GM18870 (cell line): Measurements from ENCODE around the gene IL23R.
"Not testable (repeated sequence)": the region's sequence is repeated elsewhere in the genome, so short reads cannot be mapped to it uniquely, and the experiment has no call there.

ENCODE experiments used
- ATAC-seq: cut with Tn5 transposase; IDR thresholded peaks from one replicate; pipeline ENCODE4 v1.9.1; 2021; ENCODE audit warnings: moderate library complexity; ENCODE audit not compliant: unreplicated experiment

Gene IL23R

DNA sequence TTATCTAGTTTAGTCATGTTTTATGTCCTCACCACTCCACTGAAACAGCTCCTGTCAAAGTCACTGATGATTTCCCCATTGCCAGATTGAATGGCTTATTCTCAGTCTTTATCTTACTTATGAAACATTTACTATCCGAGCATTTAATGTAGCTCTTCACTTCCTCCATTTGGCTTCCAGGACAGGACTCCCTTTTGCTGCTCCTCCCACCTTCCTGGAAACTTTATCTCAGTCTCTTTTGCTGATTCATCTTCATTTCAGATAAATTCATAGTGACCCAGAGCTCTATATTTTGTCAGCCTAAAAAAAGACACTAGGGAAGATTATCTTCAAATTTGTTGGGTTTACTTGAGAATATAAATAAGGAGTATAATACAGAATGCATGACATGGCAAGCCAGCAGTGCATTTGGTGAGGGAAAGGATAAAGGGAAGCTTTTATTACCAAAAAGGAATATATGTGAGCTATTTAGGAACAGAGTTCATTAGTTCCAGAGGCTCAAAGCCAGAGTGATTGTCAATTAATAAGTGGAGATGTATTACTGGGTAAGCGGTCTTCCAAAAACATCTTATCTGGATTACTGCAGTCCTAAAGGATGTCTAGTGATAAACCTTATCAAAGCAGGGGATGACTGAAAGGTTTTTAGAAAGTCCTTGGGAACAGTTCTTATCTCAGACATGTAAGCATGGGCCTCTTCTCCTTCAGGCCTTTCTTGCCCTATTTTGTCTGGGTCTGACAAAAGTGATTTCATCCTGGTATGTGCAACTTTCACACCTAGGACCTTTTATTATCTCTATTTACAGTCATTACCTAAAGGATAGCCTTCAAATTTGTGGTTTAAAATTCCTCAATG, 25.6 kb downstream of the IL23R start:
- no peak for ATAC-seq

DNA sequence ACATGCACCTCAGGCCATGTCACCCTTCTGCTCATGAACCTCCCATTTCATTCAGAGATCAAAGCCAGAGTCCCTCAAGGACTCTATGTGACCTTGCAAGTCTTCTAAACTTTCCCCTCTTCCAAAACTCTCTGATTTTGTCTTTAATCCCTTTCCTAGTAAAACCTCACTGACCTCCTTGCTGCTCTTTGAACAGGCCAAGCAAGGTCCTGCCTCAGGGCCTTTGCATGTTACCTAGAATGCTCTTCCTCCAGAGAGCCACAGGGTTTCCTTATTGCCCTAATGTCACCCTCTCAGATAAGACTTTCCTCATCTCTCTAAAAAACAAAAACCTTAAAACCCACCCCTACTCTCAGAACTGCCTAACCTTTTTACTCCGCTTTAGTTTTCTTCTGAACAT, 26.6 kb downstream of the IL23R start:
- no peak for ATAC-seq

DNA sequence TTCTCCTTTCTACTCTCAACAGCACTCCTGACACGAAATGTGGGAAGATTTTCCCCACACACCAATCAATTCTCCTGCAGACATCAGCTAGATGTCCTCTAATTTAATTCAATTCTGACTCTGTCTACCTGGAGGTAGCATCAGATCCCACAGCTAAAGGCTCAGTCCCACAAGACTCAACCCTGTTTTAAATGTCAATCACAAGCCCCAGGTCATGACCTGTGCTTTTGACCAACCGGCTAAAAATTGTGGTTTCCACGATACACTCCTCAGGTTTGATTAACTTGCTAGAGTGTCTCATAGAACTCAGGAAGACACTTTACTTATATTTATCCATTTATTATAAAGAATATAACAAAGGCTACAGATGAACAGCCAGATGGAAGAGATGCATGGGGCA, 27.4 kb downstream of the IL23R start:
- no peak for ATAC-seq

DNA sequence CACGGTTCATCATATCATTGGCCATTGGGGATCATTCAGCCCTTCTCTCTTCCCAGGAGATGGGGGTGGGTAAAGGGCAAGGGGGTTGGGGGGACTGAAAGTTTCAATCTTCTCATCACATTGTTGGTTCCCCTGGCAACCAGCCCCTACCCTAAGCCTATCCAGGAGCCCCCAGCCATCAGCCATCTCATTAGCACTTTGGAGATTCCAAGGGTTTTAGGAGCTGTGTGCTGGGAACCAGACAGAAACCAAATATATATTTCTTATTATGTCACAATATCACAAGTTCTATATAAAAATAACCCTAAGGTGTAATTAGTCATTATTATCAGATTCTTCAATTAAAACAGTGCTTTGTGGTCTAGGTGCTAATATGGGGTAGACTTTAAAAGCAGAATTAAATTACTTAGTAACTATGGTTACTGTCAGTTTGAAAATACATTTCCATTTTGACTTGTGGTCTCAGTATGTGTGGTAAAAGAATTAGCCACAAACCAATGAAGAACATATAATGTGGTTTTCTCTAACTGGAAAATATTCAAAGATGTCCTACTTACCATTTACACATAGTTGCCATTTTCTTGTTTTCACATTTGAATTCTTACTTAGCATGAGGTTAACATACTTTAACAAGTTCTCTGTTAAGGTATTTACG, 28.1 kb downstream of the IL23R start:
- peak; percentile 79 for ATAC-seq

DNA sequence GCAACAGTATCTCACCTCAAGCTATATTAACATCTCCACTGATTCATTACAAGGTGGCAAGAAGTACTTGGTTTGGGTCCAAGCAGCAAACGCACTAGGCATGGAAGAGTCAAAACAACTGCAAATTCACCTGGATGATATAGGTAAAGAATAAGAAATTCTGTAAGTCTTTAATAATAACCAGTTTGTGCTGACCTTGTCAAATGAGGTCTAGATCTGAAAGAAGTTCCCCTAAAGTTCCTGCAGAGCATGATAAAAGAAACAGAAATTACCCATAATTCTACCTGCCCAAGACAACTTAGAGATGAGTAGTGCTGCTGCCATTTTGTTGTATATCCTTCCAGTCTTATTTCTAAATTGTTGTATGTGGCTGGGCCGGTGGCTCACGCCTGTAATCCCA, 34.5 kb downstream of the IL23R start:
- no peak for ATAC-seq

DNA sequence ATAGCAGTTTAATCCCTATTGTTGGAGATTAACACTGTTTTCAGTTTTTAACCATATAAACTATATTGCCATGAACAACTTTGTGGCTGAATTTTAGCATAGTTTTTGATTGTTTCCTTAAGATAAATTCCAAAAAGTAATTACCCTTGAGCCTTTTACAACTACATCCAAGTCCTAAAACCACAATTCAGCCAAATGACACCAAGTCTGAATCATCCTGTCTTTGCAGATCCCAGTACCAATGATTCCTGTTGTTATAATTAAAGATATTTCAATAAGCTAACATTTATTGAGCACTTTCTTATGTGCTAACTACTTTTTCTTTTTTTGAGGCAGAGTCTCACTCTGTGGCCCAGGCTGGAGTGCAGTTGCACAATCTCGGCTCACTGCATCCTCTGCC, 35.6 kb downstream of the IL23R start:
- ATAC-seq = no peak

DNA sequence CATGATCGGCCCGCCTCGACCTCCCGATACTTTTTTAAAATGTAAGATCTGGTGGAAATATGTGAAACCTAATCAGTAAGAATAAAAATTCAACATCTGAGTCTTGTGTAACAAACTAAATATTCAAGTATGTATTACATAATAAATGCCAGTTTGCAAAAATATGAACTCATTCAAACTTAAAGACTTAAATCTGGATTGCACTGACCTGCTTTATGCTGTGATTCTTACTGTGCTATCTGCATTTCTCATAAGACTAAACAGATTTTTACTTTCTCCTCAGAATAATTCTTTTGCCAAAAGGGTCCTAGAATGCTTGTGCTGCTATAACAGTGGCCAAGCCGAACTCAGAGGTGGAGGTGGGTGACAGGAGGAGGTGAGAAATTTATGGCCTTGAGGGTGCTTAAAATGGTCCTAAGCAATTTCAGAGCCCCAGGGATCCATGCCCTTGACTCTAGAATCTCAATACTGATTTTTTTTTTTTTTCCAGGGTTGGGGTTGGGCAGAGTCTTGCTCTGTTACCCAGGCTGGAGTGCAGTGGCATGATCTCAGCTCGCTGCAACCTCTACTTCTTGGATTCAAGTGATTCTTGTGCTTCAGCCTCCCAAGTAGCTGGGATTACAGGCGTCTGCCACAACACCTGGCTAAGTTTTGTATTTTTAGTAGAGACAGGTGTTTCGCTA, 38.2 kb downstream of the IL23R start:
- no peak for ATAC-seq

DNA sequence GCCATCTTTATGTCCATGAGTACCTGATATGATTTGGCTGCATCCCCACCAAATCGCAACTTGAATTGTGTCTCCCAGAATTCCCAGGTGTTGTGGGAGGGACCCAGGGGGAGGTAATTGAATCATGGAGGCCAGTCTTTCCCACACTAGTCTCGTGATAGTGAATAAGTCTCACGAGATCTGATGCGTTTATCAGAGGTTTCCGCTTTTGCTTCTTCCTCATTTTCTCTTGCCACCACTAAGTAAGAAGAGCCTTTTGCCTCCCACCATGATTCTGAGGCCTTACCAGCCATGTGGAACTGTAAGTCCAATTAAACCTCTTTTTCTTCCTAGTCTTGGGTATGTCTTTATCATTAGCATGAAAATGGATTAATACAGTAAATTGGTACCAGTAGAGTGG, 41.1 kb downstream of the IL23R start:
- ATAC-seq = not testable (repeated sequence)

DNA sequence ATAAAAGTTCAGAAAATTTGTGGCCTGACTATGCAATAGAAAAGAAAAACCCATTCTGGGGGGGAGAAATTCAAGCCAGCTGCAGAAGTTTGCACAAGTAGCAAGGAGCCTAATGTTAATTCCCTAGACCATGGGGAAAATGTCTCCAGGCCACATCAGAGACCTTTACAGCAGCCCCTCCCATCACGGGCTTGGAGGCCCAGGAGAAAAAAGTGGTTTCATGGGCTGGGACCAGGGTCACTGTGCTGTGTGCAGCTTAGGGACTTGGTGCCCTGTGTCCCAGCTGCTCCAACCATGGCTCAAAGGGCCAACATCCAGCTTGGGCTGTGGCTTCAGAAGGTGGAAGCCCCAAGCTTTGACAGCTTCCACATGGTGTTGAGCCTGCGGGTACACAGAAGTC, 42.0 kb downstream of the IL23R start:
- no peak for ATAC-seq

DNA sequence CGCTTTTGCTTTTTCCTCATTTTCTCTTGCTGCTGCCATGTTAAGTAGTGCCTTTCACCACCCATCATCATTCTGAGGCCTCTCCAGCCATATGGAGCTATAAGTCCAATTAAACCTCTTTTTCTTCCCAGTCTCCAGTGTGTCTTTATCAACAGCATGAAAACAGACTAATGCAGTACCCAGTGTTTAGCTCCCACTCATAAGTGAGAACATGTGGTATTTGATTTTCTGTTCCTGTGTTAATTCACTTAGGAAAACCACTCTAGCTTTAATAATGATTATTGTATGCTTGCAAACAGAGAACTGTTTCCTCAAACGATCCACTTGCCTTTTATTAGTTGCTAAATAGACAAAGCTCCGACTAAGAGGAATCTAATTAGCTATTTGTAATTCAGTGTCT, 43.3 kb downstream of the IL23R start:
- ATAC-seq = no peak

DNA sequence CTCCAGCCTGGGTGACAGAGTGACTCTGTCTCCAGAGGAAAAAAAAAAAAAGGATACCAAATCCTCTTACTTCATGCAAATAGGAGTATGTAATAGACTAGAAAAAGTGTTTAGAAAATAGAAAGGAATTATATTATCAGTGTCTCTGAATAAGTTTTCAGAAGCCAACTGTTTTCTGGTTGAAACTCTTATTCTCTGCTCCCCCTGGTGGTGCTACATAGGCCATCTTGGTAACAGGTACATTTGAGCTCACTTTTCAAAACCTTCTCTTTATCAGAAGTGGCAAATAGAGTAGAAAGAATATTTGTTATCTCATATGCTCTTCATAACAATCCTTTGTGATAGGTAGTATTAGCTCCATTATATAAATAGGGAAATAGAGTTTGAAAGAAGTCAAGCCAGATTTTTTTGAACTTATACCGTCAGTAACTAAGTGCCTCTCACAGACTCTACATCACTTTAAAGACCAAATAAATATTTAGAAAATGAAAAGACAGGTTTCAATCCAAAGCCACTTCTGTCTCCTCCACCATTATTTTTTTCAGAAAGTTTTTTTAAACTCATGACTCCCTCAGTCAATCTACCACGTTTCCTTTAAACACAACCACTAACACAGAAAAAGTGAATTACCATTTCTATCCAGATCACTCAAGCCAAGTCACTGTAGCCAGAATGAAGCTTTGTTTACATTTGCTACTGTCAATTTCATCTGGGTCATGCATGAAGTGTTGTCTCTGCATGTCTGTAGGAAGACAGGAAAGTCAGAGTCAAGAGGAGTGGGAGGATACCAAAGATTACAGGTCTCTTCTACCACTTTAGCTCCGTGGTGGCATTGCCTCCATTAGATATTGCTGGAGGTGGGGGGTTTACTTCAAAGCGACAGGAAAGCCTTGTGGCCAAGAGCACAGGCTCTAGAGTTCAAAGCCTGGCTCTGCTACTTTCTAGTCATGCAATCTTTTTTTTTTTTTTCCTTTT, 45.6 kb downstream of the IL23R start:
- no peak for ATAC-seq

DNA sequence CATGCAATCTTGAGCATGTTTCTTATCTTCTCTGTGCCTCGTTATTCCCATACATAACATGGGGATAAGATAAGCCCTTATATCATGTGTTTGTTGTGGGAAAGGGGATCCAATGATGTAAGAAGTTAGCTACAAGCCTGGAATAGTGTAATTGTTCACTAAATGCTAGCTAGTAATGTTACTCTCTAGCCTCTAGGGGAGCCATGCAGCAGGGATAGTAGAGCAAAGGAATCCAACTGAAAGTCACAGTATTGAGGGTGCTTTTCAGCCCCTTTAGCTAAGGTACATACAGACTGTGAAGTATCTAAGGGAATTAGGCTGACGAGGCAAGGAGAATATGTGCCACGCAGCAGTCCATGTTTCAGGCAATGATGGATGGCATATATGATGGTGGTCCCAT, 46.9 kb downstream of the IL23R start:
- ATAC-seq = no peak

DNA sequence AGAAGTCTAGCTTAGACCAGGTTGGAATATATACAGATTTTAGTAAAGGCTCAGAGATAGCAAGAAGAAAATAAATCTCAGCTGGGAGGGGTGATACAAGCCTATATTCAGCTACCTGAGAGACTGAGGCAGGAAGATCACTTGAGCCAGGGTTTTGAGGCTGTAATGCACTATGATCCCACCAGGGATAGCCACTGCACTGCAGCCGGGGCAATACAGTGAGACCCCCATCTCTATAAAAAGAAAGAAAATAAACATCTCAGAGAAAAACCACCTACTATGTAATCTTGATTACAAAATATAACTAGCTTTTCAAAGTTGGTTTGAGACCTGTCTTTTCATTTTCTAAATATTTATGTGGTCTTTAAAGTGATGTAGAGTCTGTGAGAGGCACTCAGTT, 47.7 kb downstream of the IL23R start:
- ATAC-seq = no peak

DNA sequence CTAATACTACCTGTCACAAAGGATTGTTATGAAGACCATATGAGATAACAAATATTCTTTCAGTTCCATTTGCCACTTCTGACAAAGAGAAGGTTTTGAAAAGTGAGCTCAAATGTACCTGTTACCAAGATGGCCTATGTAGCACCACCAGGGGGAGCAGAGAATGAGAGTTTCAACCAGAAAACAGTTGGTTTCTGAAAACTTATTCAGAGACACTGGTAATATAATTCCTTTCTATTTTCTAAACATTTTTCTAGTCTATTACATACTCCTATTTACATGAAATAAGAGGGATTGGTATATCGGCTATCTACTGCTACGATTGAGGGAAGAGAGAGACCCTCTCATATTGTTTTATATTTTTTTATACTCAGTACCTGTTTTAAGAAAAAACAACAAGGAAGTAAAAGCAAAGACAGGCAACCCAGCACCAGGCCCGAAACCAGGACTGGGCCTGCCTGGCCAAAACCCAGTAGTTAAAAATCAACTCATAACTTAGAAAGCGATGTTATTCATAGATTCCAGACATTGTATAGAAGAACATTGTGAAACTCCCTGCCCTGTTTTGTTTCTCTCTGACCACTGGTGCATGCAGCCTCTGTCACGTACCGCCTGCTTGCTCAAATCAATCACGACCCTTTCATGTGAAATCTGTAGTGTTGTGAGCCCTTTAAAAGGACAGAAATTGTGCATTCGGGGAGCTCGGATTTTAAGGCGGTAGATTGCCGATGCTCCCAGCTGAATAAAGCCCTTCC, 48.3 kb downstream of the IL23R start:
- ATAC-seq = peak; percentile 80

DNA sequence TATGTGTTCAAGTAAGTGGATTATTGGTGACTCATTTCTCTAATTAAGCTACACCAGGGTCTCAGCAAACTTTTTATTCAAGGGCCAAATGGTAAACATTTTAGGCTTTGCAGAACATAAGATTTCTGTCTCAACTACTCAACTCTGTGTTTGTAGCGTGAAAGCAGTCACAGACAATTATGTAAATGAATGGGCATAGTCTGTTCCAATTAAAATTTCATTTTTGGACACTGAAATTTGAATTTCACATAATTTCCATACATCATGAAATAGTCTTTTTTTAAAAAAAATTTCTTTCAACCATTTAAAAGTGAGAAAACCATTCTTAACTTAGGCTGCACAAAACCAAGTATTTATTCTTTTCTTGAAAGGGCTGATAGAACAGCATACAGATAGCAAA, 50.1 kb downstream of the IL23R start:
- ATAC-seq = no peak

DNA sequence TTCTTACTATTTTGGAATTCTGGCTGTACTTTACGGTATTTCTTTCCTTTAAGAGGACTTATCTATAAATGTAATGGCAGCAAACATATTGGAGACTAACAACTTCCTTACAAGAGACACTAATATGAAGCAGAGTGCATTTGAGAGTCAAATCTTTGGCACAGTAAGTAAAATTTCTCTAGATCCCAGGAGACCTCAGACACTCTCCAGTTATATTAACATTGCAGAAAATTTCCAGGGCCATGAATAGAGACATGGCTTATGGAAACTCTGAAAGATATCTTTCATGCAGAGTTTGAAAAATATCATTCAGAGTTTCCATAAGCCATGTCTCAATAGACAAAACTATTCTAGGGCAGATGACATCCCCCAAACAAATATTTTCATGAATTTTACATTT, 51.2 kb downstream of the IL23R start:
- ATAC-seq = no peak

DNA sequence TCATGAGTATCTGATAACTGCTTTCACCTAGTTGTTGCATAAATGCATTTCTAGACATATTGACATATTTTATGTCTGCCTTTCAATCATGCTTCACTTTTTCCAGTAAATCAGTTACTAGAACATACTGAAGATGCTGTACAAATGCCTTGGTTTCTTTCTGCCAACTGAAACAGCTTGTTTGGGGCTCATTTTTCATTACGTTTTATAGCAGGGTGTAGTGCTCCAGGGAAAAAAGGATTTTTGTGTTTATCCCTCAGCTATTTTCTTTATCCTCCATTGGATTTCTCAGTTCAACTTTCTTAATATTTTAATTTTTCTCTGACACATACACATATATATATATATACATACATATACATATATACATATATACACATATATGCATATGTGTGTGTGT, 51.7 kb downstream of the IL23R start:
- no peak for ATAC-seq

DNA sequence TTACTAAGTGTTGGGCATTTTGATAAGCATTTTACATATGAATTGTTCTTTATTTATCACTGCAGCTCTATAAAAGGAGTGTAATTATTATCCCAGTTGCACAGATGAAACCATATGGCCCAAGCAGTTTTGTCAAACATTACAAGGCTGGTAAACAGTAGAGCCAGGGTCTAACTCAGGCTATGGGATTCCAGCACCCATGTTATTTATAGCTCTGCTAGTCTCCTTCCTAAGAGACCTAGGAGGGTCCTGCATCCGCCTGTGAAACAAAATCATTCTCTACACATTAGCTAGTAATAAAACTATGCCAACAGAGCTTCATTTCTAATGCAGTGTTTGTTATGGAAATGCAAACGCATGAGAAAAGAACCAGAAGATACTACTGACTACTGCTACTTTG, 58.6 kb downstream of the IL23R start:
- ATAC-seq = no peak

DNA sequence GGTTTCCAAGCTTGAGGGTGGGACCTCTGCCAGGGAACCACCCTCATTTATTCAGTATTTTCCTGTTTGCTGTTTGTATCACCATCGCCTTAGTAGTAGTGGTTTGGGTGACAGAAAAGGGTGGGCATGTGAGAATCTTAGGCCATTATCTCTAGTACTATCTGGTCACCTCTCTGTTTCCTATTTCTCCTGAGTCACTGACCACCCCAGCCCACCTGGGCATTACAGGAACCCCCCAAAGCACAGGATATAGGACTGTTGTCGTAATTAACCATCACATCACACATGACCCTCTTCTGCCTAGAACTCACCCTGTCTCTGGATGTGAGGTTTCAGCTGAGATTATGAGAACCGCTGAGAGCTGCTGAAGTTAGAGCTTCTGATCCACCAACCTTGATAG, 60.4 kb downstream of the IL23R start:
- no peak for ATAC-seq

DNA sequence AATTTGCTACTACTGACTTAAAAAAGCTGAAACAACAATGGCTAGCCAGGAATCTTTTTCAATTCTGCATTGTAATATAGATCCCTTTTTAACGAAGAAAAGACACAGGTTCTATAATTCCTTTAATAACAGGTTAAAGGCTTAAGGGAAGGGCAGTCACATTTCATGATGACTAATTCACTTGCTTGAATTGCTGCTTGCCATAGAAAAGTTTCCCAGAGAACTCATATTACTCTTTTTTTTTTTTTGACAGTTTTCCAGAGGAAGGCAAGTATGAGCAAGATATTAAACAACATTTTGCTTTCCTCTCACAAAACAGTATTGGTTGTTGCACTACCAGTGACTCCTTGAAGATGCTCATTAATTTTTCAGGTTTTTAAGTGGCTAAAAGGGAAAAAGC, 60.9 kb downstream of the IL23R start:
- no peak for ATAC-seq
